Loucy (cell line): ENCODE measurements around the gene CDHR2.

ENCODE experiments used
- H2AFZ ChIP-seq: fragments of 200-600 bp; sonication (generic); 2 replicates; pipeline ENCODE4 v1.6.0; 2016; ENCODE audit warnings: antibody characterized with exemption, mild to moderate bottlenecking, low read length, moderate library complexity
- H3F3A ChIP-seq: fragments of 200-600 bp; 2 replicates; pipeline ENCODE4 v1.6.0; 2016; ENCODE audit warnings: antibody characterized with exemption, low read depth, mild to moderate bottlenecking
- H3K27me3 ChIP-seq: fragments of 200-600 bp; sonication (generic); 2 replicates; pipeline ENCODE4 v1.6.1; 2014; ENCODE audit warnings: low read length, mild to moderate bottlenecking; ENCODE audit not compliant: insufficient read depth, poor library complexity, severe bottlenecking
- H3K36me3 ChIP-seq: fragments of 200-600 bp; sonication (generic); 2 replicates; pipeline ENCODE4 v1.6.1; 2016; ENCODE audit warnings: low read length; ENCODE audit not compliant: insufficient read depth
- H3K4me1 ChIP-seq: fragments of 200-600 bp; sonication (generic); 2 replicates; pipeline ENCODE4 v1.5.1; 2014; ENCODE audit warnings: low read length, mild to moderate bottlenecking; ENCODE audit not compliant: insufficient read depth, poor library complexity, severe bottlenecking
- H3K4me2 ChIP-seq: fragments of 200-600 bp; sonication (generic); 2 replicates; pipeline ENCODE4 v1.6.0; 2014; ENCODE audit warnings: antibody characterized with exemption, low read length, low read depth, mild to moderate bottlenecking; ENCODE audit not compliant: poor library complexity, severe bottlenecking
- H3K4me3 ChIP-seq: fragments of 200-600 bp; sonication (generic); 2 replicates; pipeline ENCODE4 v1.5.1; 2014; ENCODE audit warnings: low read length, mild to moderate bottlenecking, mixed read lengths; ENCODE audit not compliant: poor library complexity, severe bottlenecking
- H3K79me2 ChIP-seq: fragments of 200-600 bp; sonication (generic); 2 replicates; pipeline ENCODE4 v1.6.1; 2014; ENCODE audit warnings: low read length; ENCODE audit not compliant: insufficient read depth
- H3K9ac ChIP-seq: fragments of 200-600 bp; sonication (generic); 2 replicates; pipeline ENCODE4 v1.6.0; 2014; ENCODE audit warnings: mild to moderate bottlenecking, low read depth, low read length, moderate library complexity; ENCODE audit not compliant: poor library complexity, severe bottlenecking
- H3K9me2 ChIP-seq: fragments of 200-600 bp; sonication (generic); replicated peaks from 2 replicates; pipeline ENCODE4 v1.6.1; 2016; ENCODE audit warnings: low read depth, low read length, mixed read lengths
- H3K9me3 ChIP-seq: fragments of 200-600 bp; sonication (generic); 2 replicates; pipeline ENCODE4 v1.6.1; 2014; ENCODE audit warnings: mild to moderate bottlenecking, antibody characterized with exemption, low read length, low read depth; ENCODE audit not compliant: insufficient read depth
- H4K20me1 ChIP-seq: fragments of 200-600 bp; sonication (generic); 2 replicates; pipeline ENCODE4 v1.6.0; 2014; ENCODE audit warnings: antibody characterized with exemption, low read length, mild to moderate bottlenecking; ENCODE audit not compliant: insufficient read depth, poor library complexity, severe bottlenecking
- EZH2phosphoT487 ChIP-seq: fragments of 200-600 bp; IDR thresholded peaks from 2 replicates; pipeline ENCODE4 v1.6.1; 2018; ENCODE audit warnings: antibody characterized with exemption, mild to moderate bottlenecking, moderate library complexity, borderline replicate concordance
- TF ChIP-seq, protein P1 (sequence below): fragments of 200-600 bp; sonication (generic); conservative IDR thresholded peaks from 2 replicates; pipeline ENCODE4 v1.5.1; 2014; ENCODE audit warnings: mild to moderate bottlenecking, antibody characterized with exemption, low read length

CDHR2 gene

DNA sequence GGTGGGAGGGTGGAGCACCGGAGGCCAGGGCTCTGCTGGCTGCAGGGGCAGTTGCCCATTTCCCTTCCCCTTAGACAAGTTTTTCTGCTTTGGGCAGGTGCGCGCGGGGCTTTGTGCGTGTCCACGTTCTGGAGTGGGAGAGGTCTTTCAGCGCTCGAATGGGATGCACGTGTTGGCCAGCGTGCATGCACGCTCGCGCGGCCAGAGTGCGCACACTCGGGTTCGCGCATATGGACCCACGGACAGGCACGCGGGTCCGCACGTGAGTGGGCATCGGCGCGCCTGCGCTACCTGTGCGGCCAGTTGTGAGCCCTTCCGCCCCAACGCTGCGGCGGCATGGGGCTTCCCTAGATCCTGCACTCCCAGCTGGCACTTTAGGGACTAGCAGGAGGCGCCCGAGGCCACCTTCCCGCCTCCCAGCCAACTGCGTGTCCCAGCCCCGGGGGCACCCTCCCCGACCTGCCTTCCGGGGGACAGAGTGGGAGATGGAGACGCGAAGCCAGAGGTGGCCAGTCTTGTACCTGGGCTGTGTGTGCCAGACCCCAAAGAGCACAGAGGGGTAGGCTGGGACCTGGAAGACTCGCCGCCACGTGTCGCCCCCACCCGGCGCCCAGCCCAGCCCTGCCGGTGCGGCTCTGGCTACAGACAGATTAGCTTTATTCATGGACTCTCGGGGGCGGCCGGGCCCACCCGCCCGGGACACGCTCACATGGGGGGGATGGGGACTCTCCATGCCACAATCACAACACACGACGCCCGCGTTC lies 70.6 kb downstream of the CDHR2 start:
- Histone ChIP-seq H3K79me2 (no peaks in the 10 kb centered on the region), H3K4me3 (no peak overlapping the region), H3K36me3 (no peaks in the 10 kb centered on the region), H3K9ac (no peak overlapping the region), H3K4me2 (no peak overlapping the region), H3K4me1 (no peaks in the 10 kb centered on the region), H3K27me3 (no peaks in the 10 kb centered on the region), H2AFZ (no peak overlapping the region), H3K9me3 (no peaks in the 10 kb centered on the region), H3F3A (no peaks in the 10 kb centered on the region), H4K20me1 (no peaks in the 10 kb centered on the region), H3K9me2 (no peaks in the 10 kb centered on the region)
- TF ChIP-seq EZH2phosphoT487 = no peak
- TF ChIP-seq, protein P1, sequence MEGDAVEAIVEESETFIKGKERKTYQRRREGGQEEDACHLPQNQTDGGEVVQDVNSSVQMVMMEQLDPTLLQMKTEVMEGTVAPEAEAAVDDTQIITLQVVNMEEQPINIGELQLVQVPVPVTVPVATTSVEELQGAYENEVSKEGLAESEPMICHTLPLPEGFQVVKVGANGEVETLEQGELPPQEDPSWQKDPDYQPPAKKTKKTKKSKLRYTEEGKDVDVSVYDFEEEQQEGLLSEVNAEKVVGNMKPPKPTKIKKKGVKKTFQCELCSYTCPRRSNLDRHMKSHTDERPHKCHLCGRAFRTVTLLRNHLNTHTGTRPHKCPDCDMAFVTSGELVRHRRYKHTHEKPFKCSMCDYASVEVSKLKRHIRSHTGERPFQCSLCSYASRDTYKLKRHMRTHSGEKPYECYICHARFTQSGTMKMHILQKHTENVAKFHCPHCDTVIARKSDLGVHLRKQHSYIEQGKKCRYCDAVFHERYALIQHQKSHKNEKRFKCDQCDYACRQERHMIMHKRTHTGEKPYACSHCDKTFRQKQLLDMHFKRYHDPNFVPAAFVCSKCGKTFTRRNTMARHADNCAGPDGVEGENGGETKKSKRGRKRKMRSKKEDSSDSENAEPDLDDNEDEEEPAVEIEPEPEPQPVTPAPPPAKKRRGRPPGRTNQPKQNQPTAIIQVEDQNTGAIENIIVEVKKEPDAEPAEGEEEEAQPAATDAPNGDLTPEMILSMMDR = no peak

DNA sequence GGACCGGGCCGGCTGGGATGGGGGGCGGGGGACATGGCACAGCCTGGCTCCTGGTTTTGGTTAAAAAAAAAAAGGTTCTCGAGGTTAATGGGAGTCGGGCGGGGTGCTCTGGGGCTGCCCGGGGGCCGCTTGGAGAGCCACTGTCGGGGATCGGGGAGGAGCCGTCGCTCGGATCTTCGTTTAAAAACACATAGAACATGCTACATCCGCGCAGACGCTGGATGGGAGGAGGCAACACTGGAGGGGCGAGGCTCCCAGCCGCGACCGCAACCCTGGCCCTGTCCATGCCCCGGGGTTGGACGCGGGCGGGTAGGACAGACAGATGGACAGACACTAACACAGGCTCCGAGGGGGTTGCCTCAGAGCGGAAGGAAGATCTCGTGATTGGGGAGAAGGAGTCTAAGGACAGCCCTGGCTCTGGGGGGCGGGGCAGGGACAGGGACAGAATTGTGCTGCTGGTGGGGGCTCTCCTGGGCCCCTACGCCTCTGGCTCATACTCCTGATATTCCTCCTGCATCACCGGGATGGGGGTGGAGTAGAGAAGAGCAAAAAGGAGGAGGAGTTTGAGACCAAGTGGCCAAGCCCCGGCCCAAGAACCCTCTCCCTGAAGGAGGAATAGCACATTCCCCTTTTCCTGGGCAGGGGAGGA lies 71.3 kb downstream of the CDHR2 start:
- H3K9ac ChIP-seq = no peak overlapping the region
- TF ChIP-seq, protein P1 = no peak
- no peak for TF ChIP-seq EZH2phosphoT487
- H3K9me3 ChIP-seq = no peaks in the 10 kb centered on the region
- no peaks in the 10 kb centered on the region for H3K4me1 ChIP-seq
- no peaks in the 10 kb centered on the region for H3F3A ChIP-seq
- no peak overlapping the region for H3K4me2 ChIP-seq
- no peaks in the 10 kb centered on the region for H3K36me3 ChIP-seq
- no peak overlapping the region for H2AFZ ChIP-seq
- no peaks in the 10 kb centered on the region for H3K79me2 ChIP-seq
- no peaks in the 10 kb centered on the region for H4K20me1 ChIP-seq
- no peaks in the 10 kb centered on the region for H3K9me2 ChIP-seq
- H3K27me3 ChIP-seq = no peaks in the 10 kb centered on the region
- H3K4me3 ChIP-seq = no peak overlapping the region

- H3K27me3 ChIP-seq = no peaks in the 10 kb centered on the region
- no peak overlapping the region for H3K4me2 ChIP-seq
Observed at GRCh38 chr5:176621661-176622079, 72.5 kb downstream of the CDHR2 start.

More at GRCh38 chr5:176621661-176622079, 72.5 kb downstream of the CDHR2 start:
- no peak overlapping the region for H3K9ac ChIP-seq
- H3K9me2 ChIP-seq = no peaks in the 10 kb centered on the region
- H3F3A ChIP-seq = no peaks in the 10 kb centered on the region
- no peaks in the 10 kb centered on the region for H3K79me2 ChIP-seq
- H3K4me1 ChIP-seq = no peaks in the 10 kb centered on the region
- no peak overlapping the region for H2AFZ ChIP-seq
- H4K20me1 ChIP-seq = no peaks in the 10 kb centered on the region
- H3K36me3 ChIP-seq = no peaks in the 10 kb centered on the region
- no peaks in the 10 kb centered on the region for H3K9me3 ChIP-seq
- TF ChIP-seq, protein P1 = no peak
- no peak for TF ChIP-seq EZH2phosphoT487
- H3K4me3 ChIP-seq = no peak overlapping the region
